K562 treated with DMSO at 1 percent for 4 hours (cell line): ENCODE measurements around the gene MAGEA12. TPM values are rescaled to one million over a fixed set of nuclear protein-coding genes. Genes with fewer than 3 reads are reported as not detected.

ENCODE experiments used
- total RNA-seq: library from RNA; unstranded; fragments of 300-600 nt; gene quantifications from 2 replicates; pipeline ENCODE4 v1.2.3, GENCODE V29; 2022; ENCODE audit not compliant: insufficient read depth

Gene MAGEA12
- total RNA-seq: 62.3 and 69.8 TPM in 2 replicates

GRCh38 chrX:152733261-152733975, at the start of gene MAGEA12, which contains the start of gene CSAG1:
Gene MAGEA12, plus strand, starts transcription at chrX:152733757. Its CDS starts 2,405 bp downstream, at chrX:152736162.
Gene CSAG1, minus strand, starts transcription at chrX:152733721. Its CDS starts 1,261 bp downstream, at chrX:152732460.

GRCh38 chrX:152697952-152698931, 35.3 kb upstream of the MAGEA12 start, which contains the start of gene MAGEA3:
Gene MAGEA3, plus strand, starts transcription at chrX:152698794. Its CDS starts 2,039 bp downstream, at chrX:152700833.

GRCh38 chrX:152709173-152709572, 24.4 kb upstream of the MAGEA12 start, which contains the start of gene CSAG2:
Gene CSAG2, minus strand, starts transcription at chrX:152709273. Its CDS starts 161 bp downstream, at chrX:152709112.

GRCh38 chrX:152713815-152714787, 19.5 kb upstream of the MAGEA12 start, which contains the start of gene MAGEA2B:
Gene MAGEA2B, plus strand, starts transcription at chrX:152714628. Its CDS starts 2,479 bp downstream, at chrX:152717107.

GRCh38 chrX:152753686-152754650, 20.4 kb downstream of the MAGEA12 start, which contains the start of gene MAGEA2:
Gene MAGEA2, minus strand, starts transcription at chrX:152753842. Its CDS starts 2,479 bp downstream, at chrX:152751363.

GRCh38 chrX:152758918-152759317, 25.4 kb downstream of the MAGEA12 start, which contains the start of gene CSAG3:
Gene CSAG3, plus strand, starts transcription at chrX:152759218.

GRCh38 chrX:152769549-152770289, 36.2 kb downstream of the MAGEA12 start, which contains the start of gene MAGEA6:
Gene MAGEA6, minus strand, starts transcription at chrX:152769689. Its CDS starts 2,039 bp downstream, at chrX:152767650.

Other genes with a start within 250 kb of the MAGEA12 start
- 1.3 and 1.4 TPM in 2 replicates for gene GABRQ, start 95.9 kb upstream of the MAGEA12 start, total RNA-seq
- 146 and 153 TPM in 2 replicates for gene MAGEA3, start 35.0 kb upstream of the MAGEA12 start, total RNA-seq
- not detected in 2 replicates for gene CSAG2, start 24.5 kb upstream of the MAGEA12 start, total RNA-seq
- 31.4 and 81.6 TPM in 2 replicates for gene MAGEA2B, start 19.1 kb upstream of the MAGEA12 start, total RNA-seq
- 103 and 144 TPM in 2 replicates for gene CSAG1, start within 50 bp of the MAGEA12 start, total RNA-seq
- gene MAGEA2, start 20.1 kb downstream of the MAGEA12 start, total RNA-seq: 10.7 and 27.8 TPM in 2 replicates
- 14.3 and 27.1 TPM in 2 replicates for gene CSAG3, start 25.5 kb downstream of the MAGEA12 start, total RNA-seq
- 94.0 and 97.7 TPM in 2 replicates for gene MAGEA6, start 35.9 kb downstream of the MAGEA12 start, total RNA-seq
- 10.0 and 11.9 TPM in 2 replicates for gene CETN2, start 97.0 kb downstream of the MAGEA12 start, total RNA-seq
- 28.8 and 31.0 TPM in 2 replicates for gene NSDHL, start 97.3 kb downstream of the MAGEA12 start, total RNA-seq
- not detected in 2 replicates for gene ZNF185, start 164.3 kb downstream of the MAGEA12 start, total RNA-seq